Adrenal gland (tissue), 12 donors: ENCODE results near the gene TSPAN10. TPM values are rescaled to one million over a fixed set of nuclear protein-coding genes. Genes with fewer than 3 reads are reported as not detected.

Experiments
- DNase-seq, 7 donors: peaks; one replicate each; pipeline ENCODE4 v3.0.0-alpha.2; 2019 to 2020
- H3K27ac ChIP-seq, 5 donors: fragments of 200-600 bp; sonication (generic) in 4 of 5; 1 replicate in 3 of 5; 2 replicates in 2 of 5; pipeline versions ENCODE4 v1.5.1 to v1.8.0; 2016 to 2020; ENCODE audit warnings: mild to moderate bottlenecking in 1 of 5
- H3K27me3 ChIP-seq: fragments of 200-600 bp; 2 replicates; pipeline ENCODE4 v1.8.0; 2021
- H3K36me3 ChIP-seq, 2 donors: fragments of 200-600 bp; replicated peaks in 1 of 2; 1 replicate in 1 of 2; 2 replicates in 1 of 2; pipeline versions ENCODE4 v1.5.1 to v1.8.0; 2018 to 2022
- H3K4me1 ChIP-seq, 2 donors: fragments of 200-600 bp; replicated peaks in 1 of 2; 1 replicate in 1 of 2; 2 replicates in 1 of 2; pipeline versions ENCODE4 v1.5.1 to v1.8.0; 2018 to 2021
- H3K4me3 ChIP-seq, 4 donors: fragments of 200-600 bp; sonication (generic) in 3 of 4; one replicate each; pipeline ENCODE4 v1.5.1; 2016 to 2018
- H3K9me3 ChIP-seq, 3 donors: fragments of 200-600 bp; sonication (generic) in 1 of 3; replicated peaks in 1 of 3; 1 replicate in 2 of 3; 2 replicates in 1 of 3; pipeline versions ENCODE4 v1.5.1 to v1.8.0; 2016 to 2021
- POLR2A ChIP-seq, 2 donors: fragments of 450-650 bp; IDR thresholded peaks; one replicate each; pipeline ENCODE4 v1.6.1; 2017; ENCODE audit warnings: antibody characterized with exemption in 2 of 2, mild to moderate bottlenecking in 2 of 2, moderate library complexity in 1 of 2
- WGBS, 4 donors: extraction: QIAGEN DNeasy Blood & Tissue Kit in 2 of 4; methylation state at CpG; one replicate each; pipeline versions ENCODE4 v1.1.5 to v1.1.7; 2013 to 2017; 5-methylcytosine and 5-hydroxymethylcytosine counted together
- intact Hi-C, 2 donors: fragments of 100-400 bp; cut with DNase I; formaldehyde crosslinking; loops; one replicate each; pipeline versions ENCODE4 v1.14.1 to v1.15.0; 2022 to 2023
- polyA plus RNA-seq, 3 donors: library from polyadenylated mRNA; stranded (reverse); fragments of 200-250 nt in 2 of 3; fragments of 350-450 nt in 1 of 3; fragmentation: Illumina TruSeq in 1 of 3; extraction: RNeasy Lipid Tissue Mini Kit (QIAGEN cat#74804) in 1 of 3; gene quantifications; one replicate each; pipeline ENCODE4 v1.2.3, GENCODE V29; 2013 to 2014
- total RNA-seq, 9 donors: library from RNA; depleted of rRNA in 4 of 9; stranded (reverse); fragments of >200 nt in 4 of 9; fragments of 120-200 nt in 1 of 9; fragmentation: NEBNext Ultra II Directional in 1 of 9; extraction: Animal tissue kit (Norgen Biotek cat#: 25700) in 1 of 9; gene quantifications; one replicate each; pipeline versions ENCODE4 v1.1.0 to v1.2.4, GENCODE V29; 2013 to 2023
- TF ChIP-seq, protein P1 (sequence below), 6 experiments: fragments of 450-650 bp in 4 of 6; fragments of 200-600 bp in 2 of 6; sonication (generic) in 1 of 6; IDR thresholded peaks; 1 replicate in 5 of 6; 2 replicates in 1 of 6; pipeline versions ENCODE4 v1.5.1 to v1.8.0; 2016 to 2021; ENCODE audit warnings: antibody characterized with exemption in 6 of 6, mild to moderate bottlenecking in 2 of 6, moderate library complexity in 1 of 6
- donor health status: healthy with polysubstance abuse.
- donor health status: Bipolar disorder and iron deficiency.
- donor health status: DM: yes; HTN: yes; CAD: no.
- donor health status: DM: no; HTN: no; CAD: no.
- donor health status: DM: no; HTN: no; CAD: no.
- donor health status: DM: yes; HTN: yes; CAD: no.

The TSPAN10 gene
- total and polyA plus RNA-seq, 12 donors: 0.18 to 5.9 (median 2.1) TPM

DNA sequence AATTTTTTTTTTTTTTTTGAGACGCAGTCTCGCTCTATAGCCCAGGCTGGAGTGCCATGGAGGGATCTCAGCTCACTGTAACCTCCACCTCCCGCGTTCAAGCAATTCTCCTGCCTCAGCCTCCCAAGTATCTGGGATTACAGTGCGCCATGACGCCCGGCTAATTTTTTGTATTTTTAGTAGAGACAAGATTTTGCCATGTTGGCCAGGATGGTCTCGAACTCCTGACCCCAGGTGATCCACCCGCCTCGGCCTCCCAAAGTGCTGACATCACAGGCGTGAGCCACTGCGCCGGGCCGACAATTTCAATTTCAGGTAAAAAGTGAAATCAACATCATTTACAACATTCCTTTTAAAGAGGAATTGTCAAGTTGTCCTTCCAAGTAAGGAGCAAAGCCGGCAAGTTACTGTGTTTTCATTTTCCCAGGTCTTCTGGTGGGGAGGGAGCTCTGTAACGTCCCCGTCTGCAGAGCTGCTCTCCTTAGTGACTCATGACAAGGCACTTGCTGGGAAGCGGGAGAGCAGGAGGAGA lies 957 bp upstream of the TSPAN10 start:
- WGBS, 4 donors: 21 to 40% (median 28%) methylated on average over 15 to 18 of the region's 18 CpGs
- DNase-seq: peak in 4 of 7 donors; percentile 68 to 79 (median 72)
- Histone ChIP-seq H3K27ac (peak overlapping the region; percentile 82 to 100 (median 92)), H3K9me3 (no peaks in the 10 kb centered on the region), H3K27me3 (no peaks in the 10 kb centered on the region), H3K4me1 (peaks cover 10 to 36% of the 10 kb centered on the region in 2 donors), H3K36me3 (no peaks in the 10 kb centered on the region), H3K4me3 (peak overlapping the region in 3 of 4 donors; percentile 81 to 100 (median 89))
- TF ChIP-seq, protein P1, sequence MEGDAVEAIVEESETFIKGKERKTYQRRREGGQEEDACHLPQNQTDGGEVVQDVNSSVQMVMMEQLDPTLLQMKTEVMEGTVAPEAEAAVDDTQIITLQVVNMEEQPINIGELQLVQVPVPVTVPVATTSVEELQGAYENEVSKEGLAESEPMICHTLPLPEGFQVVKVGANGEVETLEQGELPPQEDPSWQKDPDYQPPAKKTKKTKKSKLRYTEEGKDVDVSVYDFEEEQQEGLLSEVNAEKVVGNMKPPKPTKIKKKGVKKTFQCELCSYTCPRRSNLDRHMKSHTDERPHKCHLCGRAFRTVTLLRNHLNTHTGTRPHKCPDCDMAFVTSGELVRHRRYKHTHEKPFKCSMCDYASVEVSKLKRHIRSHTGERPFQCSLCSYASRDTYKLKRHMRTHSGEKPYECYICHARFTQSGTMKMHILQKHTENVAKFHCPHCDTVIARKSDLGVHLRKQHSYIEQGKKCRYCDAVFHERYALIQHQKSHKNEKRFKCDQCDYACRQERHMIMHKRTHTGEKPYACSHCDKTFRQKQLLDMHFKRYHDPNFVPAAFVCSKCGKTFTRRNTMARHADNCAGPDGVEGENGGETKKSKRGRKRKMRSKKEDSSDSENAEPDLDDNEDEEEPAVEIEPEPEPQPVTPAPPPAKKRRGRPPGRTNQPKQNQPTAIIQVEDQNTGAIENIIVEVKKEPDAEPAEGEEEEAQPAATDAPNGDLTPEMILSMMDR (IDR thresholded peaks at IDR 0.05): no peak
- TF ChIP-seq POLR2A (IDR thresholded peaks at IDR 0.05): no peak
- intact Hi-C loops: no loop called here

DNA sequence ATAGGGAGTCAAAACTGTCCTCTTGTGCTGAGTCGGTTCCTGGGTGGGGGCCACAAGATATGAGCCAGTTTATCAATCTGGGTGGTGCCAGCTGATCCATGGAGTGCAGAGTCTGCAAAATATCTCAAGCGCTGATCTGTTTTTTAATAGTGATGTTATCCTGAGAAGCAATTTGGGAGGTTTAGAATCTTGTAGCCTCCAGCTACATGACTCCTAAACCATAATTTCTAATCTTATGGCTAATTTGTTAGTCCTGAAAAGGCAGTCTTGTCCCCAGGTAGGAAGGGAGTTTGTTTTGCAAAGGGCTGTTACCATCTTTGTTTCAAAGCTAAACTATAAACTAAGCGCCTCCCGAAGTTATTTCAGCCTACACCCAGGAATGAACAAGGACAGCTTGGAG lies 1.7 kb downstream of the TSPAN10 start:
- DNase-seq: no peak
- TF ChIP-seq POLR2A (IDR thresholded peaks at IDR 0.05): no peak
- TF ChIP-seq, protein P1 (IDR thresholded peaks at IDR 0.05): no peak
- H3K27me3 ChIP-seq: no peaks in the 10 kb centered on the region
- intact Hi-C loops: no loop called here
- no peak overlapping the region for H3K27ac ChIP-seq
- no peaks in the 10 kb centered on the region for H3K36me3 ChIP-seq
- H3K4me3 ChIP-seq: no peak overlapping the region
- H3K9me3 ChIP-seq: no peaks in the 10 kb centered on the region
- 58 to 79% (median 74%) methylated on average over 4 of the region's 4 CpGs for WGBS, 4 donors
- H3K4me1 ChIP-seq: peaks cover 10 to 31% of the 10 kb centered on the region in 2 donors

DNA sequence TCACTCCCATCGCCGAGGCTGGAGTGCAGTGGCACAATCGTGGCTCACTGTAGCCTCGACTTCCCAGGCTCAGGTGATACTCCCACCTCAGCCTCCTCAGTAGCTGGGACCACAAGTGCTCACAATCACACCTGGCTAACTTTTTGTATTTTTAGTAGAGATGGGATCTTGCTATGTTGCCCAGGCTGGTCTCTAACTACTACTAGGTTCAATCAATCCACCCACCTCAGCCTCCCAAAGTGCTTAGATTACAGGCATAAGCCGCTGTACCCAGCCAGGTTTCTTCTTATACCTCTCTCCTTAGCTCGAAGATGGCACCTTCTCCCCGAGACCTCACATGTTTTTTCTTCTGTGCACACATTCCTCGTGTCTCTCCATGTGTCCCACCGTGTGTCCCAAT lies 3.0 kb downstream of the TSPAN10 start:
- Histone ChIP-seq H3K9me3 (no peaks in the 10 kb centered on the region), H3K27ac (no peak overlapping the region), H3K27me3 (no peaks in the 10 kb centered on the region), H3K36me3 (no peaks in the 10 kb centered on the region), H3K4me3 (no peak overlapping the region), H3K4me1 (peaks cover 10 to 18% of the 10 kb centered on the region in 2 donors)
- WGBS, 4 donors: 85 to 95% (median 92%) methylated on average over 8 to 9 of the region's 9 CpGs
- DNase-seq: no peak
- intact Hi-C loops: no loop called here
- TF ChIP-seq POLR2A (IDR thresholded peaks at IDR 0.05): no peak
- TF ChIP-seq, protein P1 (IDR thresholded peaks at IDR 0.05): no peak

DNA sequence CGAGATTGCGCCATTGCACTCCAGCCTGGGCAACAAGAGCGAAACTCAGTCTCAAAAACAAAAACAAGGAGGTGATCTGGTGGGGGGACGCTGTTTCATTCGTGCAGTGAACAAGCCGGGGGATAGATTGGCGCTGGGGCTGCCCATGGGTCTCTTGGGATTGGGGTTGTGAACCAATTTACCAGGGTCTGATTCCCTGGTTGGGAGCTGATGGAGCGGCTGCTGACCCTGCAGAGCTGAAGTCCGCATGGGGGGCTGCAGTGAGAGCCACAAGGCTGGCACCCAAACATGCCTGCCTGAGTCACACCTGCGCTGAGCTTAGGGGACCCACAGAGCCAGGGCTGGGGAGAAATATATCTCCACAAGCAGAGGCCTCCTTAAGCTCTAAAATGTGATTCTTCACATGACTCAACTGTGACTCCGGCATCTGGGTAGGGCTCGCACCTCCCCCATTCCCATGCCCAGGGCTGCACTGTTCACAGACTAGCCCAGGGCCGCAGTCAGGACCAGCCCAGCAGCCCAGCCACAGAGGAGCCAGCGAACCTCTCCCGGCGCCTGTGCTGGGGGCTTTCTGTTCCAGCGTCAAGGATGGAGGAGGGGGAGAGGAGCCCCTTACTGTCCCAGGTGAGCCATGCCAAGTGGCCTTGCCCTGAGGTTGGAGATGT lies 5.0 kb downstream of the TSPAN10 start:
- 80 to 90% (median 87%) methylated on average over 12 to 17 of the region's 17 CpGs for WGBS, 4 donors
- intact Hi-C loops: no loop called here
- no peak overlapping the region for H3K4me3 ChIP-seq
- no peaks in the 10 kb centered on the region for H3K9me3 ChIP-seq
- no peak overlapping the region for H3K27ac ChIP-seq
- DNase-seq: peak in 2 of 7 donors; percentile 40 to 43
- H3K4me1 ChIP-seq: peaks cover 0 to 6% of the 10 kb centered on the region in 2 donors
- TF ChIP-seq, protein P1 (IDR thresholded peaks at IDR 0.05): no peak
- no peaks in the 10 kb centered on the region for H3K27me3 ChIP-seq
- H3K36me3 ChIP-seq: no peaks in the 10 kb centered on the region
